ENCODE results near the gene SNX25. TPM values are rescaled to one million over a fixed set of nuclear protein-coding genes. Genes with fewer than 3 reads are reported as not detected.

The SNX25 gene
- total RNA-seq, 4 donors from 2014 or later: 13.3 to 39.3 (median 15.3) TPM

DNA sequence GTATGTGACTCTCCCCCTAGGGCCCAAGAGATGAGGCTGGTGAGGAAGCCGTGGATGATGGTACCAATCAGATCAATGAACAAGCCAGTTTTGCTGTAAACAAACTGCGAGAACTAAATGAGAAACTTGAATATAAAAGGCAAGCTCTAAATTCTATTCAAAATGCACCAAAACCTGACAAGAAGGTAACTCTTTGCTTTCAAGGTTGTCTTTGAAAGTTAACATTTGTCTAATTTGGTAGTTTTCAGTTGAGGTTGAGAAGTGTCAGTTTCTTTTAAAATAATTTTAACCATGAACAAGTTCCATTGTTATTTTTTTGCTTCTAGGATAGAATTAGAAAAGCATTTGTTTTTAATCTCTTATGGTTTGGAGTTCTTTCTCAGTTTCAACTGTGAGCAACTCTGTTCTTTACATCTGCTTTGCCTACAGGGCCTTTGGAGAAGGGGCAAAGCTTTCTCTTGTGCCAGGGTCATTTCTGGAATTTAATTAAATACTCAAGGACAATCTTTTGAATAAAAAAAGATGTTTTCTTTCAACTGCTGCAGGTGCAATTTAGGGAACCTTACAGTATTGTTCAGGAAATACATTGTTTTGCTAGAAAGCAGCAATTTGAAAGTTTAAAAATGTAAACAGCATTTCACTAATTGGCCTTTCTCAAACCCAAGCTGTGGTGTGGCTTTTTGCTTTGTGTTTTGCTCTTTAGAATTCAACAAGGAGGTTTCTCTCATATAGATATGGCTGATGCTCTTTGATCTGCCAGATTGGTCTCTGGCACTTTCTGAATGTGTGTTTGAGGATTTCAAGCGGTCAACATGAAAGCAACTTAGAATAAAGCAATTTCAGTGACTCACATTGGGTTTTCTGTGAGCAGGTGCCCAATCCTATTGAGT is 123.4 kb downstream of the SNX25 start:
- TF ChIP-seq, protein P1, sequence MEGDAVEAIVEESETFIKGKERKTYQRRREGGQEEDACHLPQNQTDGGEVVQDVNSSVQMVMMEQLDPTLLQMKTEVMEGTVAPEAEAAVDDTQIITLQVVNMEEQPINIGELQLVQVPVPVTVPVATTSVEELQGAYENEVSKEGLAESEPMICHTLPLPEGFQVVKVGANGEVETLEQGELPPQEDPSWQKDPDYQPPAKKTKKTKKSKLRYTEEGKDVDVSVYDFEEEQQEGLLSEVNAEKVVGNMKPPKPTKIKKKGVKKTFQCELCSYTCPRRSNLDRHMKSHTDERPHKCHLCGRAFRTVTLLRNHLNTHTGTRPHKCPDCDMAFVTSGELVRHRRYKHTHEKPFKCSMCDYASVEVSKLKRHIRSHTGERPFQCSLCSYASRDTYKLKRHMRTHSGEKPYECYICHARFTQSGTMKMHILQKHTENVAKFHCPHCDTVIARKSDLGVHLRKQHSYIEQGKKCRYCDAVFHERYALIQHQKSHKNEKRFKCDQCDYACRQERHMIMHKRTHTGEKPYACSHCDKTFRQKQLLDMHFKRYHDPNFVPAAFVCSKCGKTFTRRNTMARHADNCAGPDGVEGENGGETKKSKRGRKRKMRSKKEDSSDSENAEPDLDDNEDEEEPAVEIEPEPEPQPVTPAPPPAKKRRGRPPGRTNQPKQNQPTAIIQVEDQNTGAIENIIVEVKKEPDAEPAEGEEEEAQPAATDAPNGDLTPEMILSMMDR (IDR thresholded peaks at IDR 0.05): no peak
- TF ChIP-seq POLR2A (IDR thresholded peaks at IDR 0.05) (no peak), POLR2AphosphoS5 (IDR thresholded peaks at IDR 0.05) (no peak), EP300 (IDR thresholded peaks at IDR 0.05) (no peak)
- Histone ChIP-seq H3K4me3 (no peak overlapping the region), H3K36me3 (peaks cover 2% of the 10 kb centered on the region), H3K4me1 (no peaks in the 10 kb centered on the region), H3K27ac (no peak overlapping the region), H3K9me3 (no peaks in the 10 kb centered on the region), H3K27me3 (no peaks in the 10 kb centered on the region)
- 73% methylated on average over 3 of the region's 3 CpGs for WGBS
- no peak for DNase-seq (ENCODE audit: low spot score in 2 of 2)

DNA sequence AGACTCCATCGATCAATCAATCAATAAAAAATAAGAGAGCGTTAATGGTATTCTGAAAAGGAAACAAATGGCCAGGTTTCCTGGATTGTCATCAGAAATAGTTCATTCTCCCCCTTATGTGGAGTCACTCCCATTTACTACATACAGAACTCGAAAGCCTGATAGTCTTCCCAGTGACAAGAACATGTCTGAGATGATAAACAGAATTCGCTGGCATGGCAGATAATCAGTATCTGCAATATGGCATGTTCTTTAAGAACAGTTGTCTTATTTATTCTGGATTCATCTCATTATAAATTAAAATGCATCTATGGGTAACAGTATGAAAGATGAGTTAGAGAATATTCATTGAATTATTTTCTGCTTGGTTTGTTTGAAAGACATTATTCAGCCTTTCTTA is 124.9 kb downstream of the SNX25 start:
- WGBS: 97% methylated on average over 4 of the region's 4 CpGs
- H3K4me3 ChIP-seq: no peak overlapping the region
- no peak for DNase-seq (ENCODE audit: low spot score in 2 of 2)
- peaks cover 2% of the 10 kb centered on the region for H3K36me3 ChIP-seq
- H3K27ac ChIP-seq: no peak overlapping the region
- H3K27me3 ChIP-seq: no peaks in the 10 kb centered on the region
- no peaks in the 10 kb centered on the region for H3K9me3 ChIP-seq
- H3K4me1 ChIP-seq: no peaks in the 10 kb centered on the region
- TF ChIP-seq POLR2A (IDR thresholded peaks at IDR 0.05): no peak
- no peak for TF ChIP-seq EP300 (IDR thresholded peaks at IDR 0.05)
- TF ChIP-seq, protein P1 (IDR thresholded peaks at IDR 0.05): no peak
- no peak for TF ChIP-seq POLR2AphosphoS5 (IDR thresholded peaks at IDR 0.05)

DNA sequence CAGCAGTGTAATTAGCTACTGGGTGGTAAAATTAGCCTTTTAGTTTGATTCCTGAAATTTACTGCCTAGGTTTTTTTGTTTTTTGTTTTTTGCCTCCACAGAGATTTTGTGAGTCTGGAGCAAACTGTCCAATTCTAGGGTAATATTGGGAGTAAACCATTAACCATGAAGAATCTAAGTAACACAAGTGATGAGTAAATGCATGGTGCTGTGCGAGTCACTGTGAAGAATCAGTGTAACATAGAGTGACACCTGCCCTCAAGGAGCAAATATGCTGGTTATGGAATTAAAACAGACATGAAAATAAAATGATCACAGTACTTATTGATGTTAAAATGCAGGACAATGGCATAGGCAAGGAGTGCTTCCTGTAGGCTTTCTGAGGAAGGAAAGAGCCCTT is 126.2 kb downstream of the SNX25 start:
- 89% methylated on average over 1 of the region's 1 CpG for WGBS
- no peak for DNase-seq (ENCODE audit: low spot score in 2 of 2)
- TF ChIP-seq, protein P1 (IDR thresholded peaks at IDR 0.05): no peak
- TF ChIP-seq POLR2A (IDR thresholded peaks at IDR 0.05): no peak
- no peak for TF ChIP-seq POLR2AphosphoS5 (IDR thresholded peaks at IDR 0.05)
- TF ChIP-seq EP300 (IDR thresholded peaks at IDR 0.05): no peak
- Histone ChIP-seq H3K4me1 (no peaks in the 10 kb centered on the region), H3K36me3 (no peaks in the 10 kb centered on the region), H3K4me3 (no peak overlapping the region), H3K27ac (no peak overlapping the region), H3K9me3 (no peaks in the 10 kb centered on the region), H3K27me3 (no peaks in the 10 kb centered on the region)

DNA sequence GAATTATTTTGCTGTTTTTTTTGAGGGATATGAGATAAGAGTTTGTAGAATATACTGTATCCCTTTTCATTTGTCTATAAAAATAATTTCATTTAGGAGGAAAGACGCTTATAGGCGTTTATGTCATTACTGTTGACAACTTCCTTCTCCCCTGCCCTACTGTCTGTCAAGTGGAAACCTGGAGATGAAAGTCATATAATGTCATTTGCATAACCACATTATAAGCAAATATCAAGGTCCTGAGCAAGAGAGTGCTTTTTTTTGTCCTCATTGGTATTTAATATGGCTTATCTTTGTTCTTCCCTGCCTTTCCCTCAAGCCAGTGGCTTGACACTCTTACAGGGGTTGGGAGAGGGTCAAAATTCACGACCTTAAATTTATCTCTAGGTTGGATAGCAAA is 130.5 kb downstream of the SNX25 start:
- no peaks in the 10 kb centered on the region for H3K4me1 ChIP-seq
- H3K27ac ChIP-seq: no peak overlapping the region
- no peak overlapping the region for H3K4me3 ChIP-seq
- 86% methylated on average over 3 of the region's 3 CpGs for WGBS
- no peaks in the 10 kb centered on the region for H3K27me3 ChIP-seq
- no peaks in the 10 kb centered on the region for H3K9me3 ChIP-seq
- H3K36me3 ChIP-seq: peaks cover 17% of the 10 kb centered on the region
- TF ChIP-seq, protein P1 (IDR thresholded peaks at IDR 0.05): no peak
- no peak for TF ChIP-seq POLR2A (IDR thresholded peaks at IDR 0.05)
- no peak for TF ChIP-seq POLR2AphosphoS5 (IDR thresholded peaks at IDR 0.05)
- no peak for TF ChIP-seq EP300 (IDR thresholded peaks at IDR 0.05)
- no peak for DNase-seq (ENCODE audit: low spot score in 2 of 2)

DNA sequence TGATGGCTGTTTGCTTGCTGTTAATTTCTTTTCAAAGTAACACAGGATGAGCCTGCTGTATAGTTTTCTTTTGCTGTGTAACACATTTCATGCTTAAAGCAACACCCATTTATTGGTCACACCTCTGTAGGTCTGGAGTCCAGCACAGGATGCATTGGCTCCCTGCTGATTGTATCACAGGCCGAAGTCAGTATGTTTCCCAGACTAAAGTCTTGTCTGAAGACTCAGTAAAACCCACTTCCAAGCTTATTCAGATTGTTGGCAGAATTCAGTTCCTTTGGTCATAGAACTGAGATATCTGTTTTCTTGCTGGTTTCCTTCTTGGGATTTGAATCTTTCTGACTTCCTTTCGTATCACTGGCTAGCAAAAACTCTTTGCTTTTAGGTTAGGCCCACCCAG is 132.0 kb downstream of the SNX25 start:
- no peak overlapping the region for H3K27ac ChIP-seq
- TF ChIP-seq EP300 (IDR thresholded peaks at IDR 0.05) (no peak), POLR2AphosphoS5 (IDR thresholded peaks at IDR 0.05) (no peak), POLR2A (IDR thresholded peaks at IDR 0.05) (no peak)
- TF ChIP-seq, protein P1 (IDR thresholded peaks at IDR 0.05): no peak
- no peak for DNase-seq (ENCODE audit: low spot score in 2 of 2)
- H3K4me1 ChIP-seq: no peaks in the 10 kb centered on the region
- WGBS: 94% methylated on average over 2 of the region's 2 CpGs
- H3K4me3 ChIP-seq: no peak overlapping the region
- no peaks in the 10 kb centered on the region for H3K9me3 ChIP-seq
- no peaks in the 10 kb centered on the region for H3K27me3 ChIP-seq
- peaks cover 17% of the 10 kb centered on the region for H3K36me3 ChIP-seq
